ENCODE measurements around the gene SLC39A9.

DNA sequence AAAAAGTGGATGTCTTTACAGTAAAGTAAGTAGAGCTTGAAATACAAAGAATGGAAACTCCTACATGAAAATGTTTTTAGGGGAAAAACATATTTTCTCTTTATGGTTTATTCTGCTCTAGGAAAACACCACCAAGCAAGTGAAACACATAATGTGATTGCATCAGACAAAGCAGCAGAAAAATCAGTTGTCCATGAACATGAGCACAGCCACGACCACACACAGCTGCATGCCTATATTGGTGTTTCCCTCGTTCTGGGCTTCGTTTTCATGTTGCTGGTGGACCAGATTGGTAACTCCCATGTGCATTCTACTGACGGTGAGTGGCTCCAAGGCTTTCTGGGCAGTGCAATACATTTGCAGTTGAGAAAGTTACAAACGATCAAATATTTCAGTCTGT is 43.5 kb downstream of the SLC39A9 start:
- TF ChIP-seq, protein P1, sequence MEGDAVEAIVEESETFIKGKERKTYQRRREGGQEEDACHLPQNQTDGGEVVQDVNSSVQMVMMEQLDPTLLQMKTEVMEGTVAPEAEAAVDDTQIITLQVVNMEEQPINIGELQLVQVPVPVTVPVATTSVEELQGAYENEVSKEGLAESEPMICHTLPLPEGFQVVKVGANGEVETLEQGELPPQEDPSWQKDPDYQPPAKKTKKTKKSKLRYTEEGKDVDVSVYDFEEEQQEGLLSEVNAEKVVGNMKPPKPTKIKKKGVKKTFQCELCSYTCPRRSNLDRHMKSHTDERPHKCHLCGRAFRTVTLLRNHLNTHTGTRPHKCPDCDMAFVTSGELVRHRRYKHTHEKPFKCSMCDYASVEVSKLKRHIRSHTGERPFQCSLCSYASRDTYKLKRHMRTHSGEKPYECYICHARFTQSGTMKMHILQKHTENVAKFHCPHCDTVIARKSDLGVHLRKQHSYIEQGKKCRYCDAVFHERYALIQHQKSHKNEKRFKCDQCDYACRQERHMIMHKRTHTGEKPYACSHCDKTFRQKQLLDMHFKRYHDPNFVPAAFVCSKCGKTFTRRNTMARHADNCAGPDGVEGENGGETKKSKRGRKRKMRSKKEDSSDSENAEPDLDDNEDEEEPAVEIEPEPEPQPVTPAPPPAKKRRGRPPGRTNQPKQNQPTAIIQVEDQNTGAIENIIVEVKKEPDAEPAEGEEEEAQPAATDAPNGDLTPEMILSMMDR (IDR thresholded peaks at IDR 0.05 in 8 of 11, conservative IDR thresholded peaks at IDR 0.05 in 3 of 11), result no peak
- TF ChIP-seq POLR2AphosphoS5 (IDR thresholded peaks at IDR 0.05), result no peak
